ENCODE results near the gene C1orf159.

- TF ChIP-seq CTCF (IDR thresholded peaks at IDR 0.05) = no peak
- TF ChIP-seq POLR2A (IDR thresholded peaks at IDR 0.05) = no peak
Measured at GRCh38 chr1:1081311-1082238, 34.3 kb downstream of the C1orf159 start.
